GM12872 (cell line): ENCODE measurements around the gene GLP1R.

Source experiments
- TF ChIP-seq, protein P1 (sequence below): IDR thresholded peaks from 3 replicates; pipeline ENCODE4 v1.5.1; 2011; ENCODE audit warnings: low read depth, mild to moderate bottlenecking, low read length, moderate library complexity; ENCODE audit not compliant: insufficient read depth

The GLP1R gene

DNA sequence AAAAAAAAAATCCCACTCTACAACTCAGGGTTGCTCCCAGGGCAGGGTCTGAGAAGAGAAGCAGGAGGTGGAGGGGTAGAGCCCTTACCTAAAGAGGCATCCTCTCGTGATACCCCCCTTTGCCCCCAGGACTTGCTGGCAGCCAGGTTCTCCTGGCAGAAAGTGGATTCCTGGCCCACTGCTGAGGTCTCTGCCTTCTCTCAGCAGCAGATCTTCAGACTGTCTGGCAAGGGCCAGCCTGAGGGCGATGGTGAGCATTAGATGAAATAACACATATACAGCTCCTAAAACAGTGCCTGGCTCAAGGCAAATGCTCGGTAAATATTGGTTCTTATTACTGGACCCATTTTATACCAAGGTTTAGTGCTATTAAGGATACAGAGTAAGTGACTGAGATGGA, 4.8 kb upstream of the GLP1R start:
- TF ChIP-seq, protein P1, sequence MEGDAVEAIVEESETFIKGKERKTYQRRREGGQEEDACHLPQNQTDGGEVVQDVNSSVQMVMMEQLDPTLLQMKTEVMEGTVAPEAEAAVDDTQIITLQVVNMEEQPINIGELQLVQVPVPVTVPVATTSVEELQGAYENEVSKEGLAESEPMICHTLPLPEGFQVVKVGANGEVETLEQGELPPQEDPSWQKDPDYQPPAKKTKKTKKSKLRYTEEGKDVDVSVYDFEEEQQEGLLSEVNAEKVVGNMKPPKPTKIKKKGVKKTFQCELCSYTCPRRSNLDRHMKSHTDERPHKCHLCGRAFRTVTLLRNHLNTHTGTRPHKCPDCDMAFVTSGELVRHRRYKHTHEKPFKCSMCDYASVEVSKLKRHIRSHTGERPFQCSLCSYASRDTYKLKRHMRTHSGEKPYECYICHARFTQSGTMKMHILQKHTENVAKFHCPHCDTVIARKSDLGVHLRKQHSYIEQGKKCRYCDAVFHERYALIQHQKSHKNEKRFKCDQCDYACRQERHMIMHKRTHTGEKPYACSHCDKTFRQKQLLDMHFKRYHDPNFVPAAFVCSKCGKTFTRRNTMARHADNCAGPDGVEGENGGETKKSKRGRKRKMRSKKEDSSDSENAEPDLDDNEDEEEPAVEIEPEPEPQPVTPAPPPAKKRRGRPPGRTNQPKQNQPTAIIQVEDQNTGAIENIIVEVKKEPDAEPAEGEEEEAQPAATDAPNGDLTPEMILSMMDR, result no peak

DNA sequence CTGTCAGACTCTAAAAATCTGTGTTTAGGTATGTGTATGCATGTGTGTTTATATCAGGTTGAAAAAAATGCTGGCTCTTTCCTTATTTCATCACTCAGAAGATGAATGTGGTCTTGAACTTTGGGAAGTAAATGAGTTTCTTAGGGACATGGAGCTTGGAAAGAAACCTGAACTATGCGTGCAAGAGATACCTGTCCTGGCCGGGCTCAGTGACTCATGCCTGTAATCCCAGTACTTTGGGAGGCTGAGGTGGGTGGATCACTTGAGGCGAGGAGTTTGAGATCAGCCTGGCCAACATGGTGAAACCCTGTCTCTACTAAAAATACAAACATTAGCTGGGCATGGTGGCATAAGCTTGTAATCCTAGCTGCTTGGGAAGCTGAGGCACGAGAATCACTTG, 4.4 kb upstream of the GLP1R start:
- TF ChIP-seq, protein P1, result no peak

DNA sequence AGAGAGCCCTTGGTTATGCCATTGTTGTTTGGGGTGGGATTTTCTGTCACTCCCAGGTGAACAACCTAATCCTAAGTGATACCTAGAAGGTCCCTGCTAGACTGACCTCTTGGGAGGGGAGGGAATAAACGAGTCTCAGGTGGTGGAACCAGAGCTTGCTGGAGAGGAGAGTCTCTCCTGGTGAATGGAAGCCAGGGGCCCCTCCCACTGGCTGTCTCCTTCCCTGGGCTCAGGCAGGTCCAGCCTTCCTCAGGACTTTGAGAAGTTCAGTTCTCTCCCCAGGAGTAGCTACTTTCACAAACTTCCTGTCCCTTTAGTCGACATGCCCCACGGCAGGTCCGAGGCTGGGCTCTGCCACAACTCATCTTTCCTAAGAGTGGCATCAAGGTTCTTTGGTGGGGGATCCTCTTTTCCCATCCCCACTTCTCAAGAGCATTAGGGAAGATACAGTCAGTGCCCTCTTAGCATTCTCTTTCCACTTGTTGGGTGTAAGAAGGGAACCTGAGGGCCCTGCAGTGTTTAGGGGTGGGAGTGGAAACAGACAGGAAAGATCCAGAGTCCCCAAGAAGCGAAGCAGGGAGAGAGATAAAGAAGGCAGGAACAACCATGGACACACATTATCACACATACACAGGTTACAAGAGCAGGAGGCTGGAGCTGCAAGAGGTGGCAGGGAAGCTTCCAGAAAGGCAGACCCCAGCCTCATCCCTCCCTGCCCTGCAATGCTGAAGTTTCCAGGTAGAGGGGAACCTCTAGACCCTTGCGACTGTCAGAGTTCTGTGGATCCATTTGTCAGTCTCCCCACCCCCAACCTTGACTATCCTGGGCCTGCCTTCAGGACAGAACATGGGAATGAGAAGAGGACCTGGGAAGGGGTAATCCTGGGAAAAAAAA, 900 bp upstream of the GLP1R start:
- TF ChIP-seq, protein P1, result no peak

DNA sequence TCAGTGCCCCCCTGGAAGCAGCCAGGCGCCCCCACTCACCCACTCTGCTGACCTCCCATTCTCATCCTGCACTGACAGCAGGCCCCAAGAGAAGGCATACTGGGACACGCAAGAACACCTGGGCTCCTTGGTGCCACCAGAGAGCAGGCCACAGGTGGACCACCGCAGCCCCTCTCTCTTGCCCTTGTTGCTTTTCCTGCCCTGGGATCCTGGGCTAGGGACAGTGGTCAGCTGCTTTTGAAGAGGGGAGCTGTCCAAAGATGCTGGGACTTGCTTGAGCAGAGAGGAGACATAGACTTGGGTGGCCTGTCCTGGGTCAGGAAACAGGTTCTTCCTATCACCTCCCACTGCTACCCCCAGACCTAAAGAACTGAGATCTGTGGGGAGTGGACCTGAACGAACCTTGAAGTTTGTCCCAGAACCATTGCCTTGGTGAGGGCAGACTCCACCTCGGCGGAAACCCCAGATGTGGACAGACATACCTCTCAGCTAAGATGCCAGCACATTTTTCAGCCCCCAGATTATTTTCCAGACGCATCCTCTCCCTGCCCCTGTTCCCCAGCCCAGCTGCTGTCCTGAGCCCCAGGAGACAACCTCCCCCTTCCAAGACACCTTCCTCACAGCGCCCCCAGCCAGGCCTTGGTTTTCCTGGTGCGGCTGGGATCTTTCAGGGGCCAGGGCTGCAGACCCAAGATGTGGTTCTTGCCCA, 1.1 kb downstream of the GLP1R start:
- TF ChIP-seq, protein P1, result no peak

DNA sequence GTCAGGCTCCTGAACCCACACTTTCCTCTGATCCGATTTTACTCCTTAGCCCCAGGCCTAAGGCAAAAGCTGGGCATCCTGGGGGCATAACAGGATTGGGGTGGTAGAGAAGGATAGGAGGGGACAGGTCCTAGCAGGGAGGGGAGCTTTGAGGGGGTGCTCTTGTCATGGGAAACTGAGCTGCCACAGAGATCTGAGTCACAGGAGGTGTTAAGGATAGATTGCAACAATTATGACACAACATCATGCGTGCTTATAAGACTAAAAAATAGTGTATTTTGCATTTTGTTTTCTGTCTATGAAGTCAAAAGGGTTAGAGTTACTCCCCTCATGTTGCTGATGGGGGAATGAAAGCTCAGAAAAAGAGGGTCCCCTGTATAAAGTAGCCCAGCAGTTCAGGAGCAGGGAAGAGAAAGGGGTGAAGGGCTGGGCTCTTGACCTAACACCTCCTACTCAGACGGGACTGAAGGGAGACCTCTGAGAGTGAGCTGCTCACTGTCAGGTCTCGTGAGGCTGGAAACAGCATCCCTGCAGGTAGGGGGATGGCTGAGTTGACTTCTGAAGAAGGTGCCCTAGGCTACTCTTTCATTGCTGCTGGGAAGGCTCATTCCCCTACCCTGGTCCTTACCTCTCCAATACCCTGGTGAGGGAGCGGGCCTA, 2.0 kb downstream of the GLP1R start:
- TF ChIP-seq, protein P1, result no peak

DNA sequence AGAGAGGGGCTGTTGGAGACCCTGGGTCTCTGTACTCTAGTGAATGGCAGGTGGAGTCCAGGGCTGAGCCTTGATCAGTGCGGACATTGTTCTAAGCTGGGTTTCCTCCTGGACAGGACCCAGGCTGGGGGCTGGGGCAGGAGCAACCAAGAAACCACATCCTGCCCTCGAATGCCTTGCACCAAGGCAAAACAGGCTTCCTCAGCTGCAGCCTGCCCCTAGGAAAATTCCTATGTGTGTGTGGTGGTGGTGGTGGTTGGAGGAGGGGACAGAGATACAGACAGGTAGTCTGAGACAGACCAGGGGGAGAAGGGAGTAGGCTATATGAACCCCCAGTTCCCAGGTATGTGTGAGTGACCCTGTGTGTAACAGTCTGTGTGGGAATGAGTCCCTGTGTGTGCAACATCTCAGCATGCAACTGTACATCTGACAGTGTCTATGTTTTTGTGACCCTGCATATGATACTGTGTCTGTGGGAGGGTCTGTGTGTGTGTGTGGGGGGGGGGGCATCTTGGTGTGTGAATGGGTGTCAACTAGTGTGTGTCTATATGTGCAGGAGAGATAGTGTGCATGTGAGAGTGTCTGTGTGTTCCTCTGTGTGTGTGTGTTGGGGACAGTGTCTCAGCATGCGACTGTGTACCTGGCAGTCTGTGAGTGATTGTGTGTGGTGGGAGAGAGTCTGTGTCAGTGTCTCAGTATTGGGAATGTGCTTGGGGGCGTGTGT, 3.0 kb downstream of the GLP1R start:
- TF ChIP-seq, protein P1, result no peak
